Measurements from ENCODE around the gene CORO1C.

The CORO1C gene

GRCh38 chr12:108699955-108700563, 31.3 kb downstream of the CORO1C start:
- no peak overlapping the region for H3K9ac ChIP-seq (ENCODE audit: low read depth, low read length)
- TF ChIP-seq EZH2 (IDR thresholded peaks at IDR 0.05; ENCODE audit: borderline replicate concordance, low read depth, low read length, severe bottlenecking): no peak
- no peak for TF ChIP-seq CTCF (IDR thresholded peaks at IDR 0.05; ENCODE audit: borderline replicate concordance, extremely low read depth, low read length, poor library complexity, severe bottlenecking)
- peaks cover 29% of the 10 kb centered on the region for H4K20me1 ChIP-seq (ENCODE audit: insufficient read depth, low read length)
- no peaks in the 10 kb centered on the region for H3K27me3 ChIP-seq (ENCODE audit: insufficient read depth, low read length, poor library complexity)
- no peak overlapping the region for H2AFZ ChIP-seq (ENCODE audit: low read depth, low read length)
- no peak overlapping the region for H3K27ac ChIP-seq (ENCODE audit: low read length)
- peaks cover 30% of the 10 kb centered on the region for H3K4me1 ChIP-seq (ENCODE audit: insufficient read depth, low read length)
- H3K36me3 ChIP-seq (ENCODE audit: insufficient read depth, low read length): peaks cover 33% of the 10 kb centered on the region
- H3K4me3 ChIP-seq (ENCODE audit: low read depth in 1 of 2, low read length in 2 of 2): no peak overlapping the region
- ATAC-seq (ENCODE audit: insufficient read depth, low read depth) (no peak), DNase-seq (no peak)
- no peaks in the 10 kb centered on the region for H3K9me3 ChIP-seq (ENCODE audit: insufficient read depth, low read length, severe bottlenecking)
- H3K4me2 ChIP-seq (ENCODE audit: insufficient read depth, low read length): no peak overlapping the region
- peaks cover 55% of the 10 kb centered on the region for H3K79me2 ChIP-seq (ENCODE audit: insufficient read depth, low read length)

- H3K27ac ChIP-seq (ENCODE audit: low read length): no peak overlapping the region
- H3K4me2 ChIP-seq (ENCODE audit: insufficient read depth, low read length): no peak overlapping the region
- peaks cover 37% of the 10 kb centered on the region for H3K36me3 ChIP-seq (ENCODE audit: insufficient read depth, low read length)
- no peak overlapping the region for H3K4me3 ChIP-seq (ENCODE audit: low read depth in 1 of 2, low read length in 2 of 2)
- no peaks in the 10 kb centered on the region for H3K9me3 ChIP-seq (ENCODE audit: insufficient read depth, low read length, severe bottlenecking)
- DNase-seq (no peak), ATAC-seq (ENCODE audit: insufficient read depth, low read depth) (no peak)
- H2AFZ ChIP-seq (ENCODE audit: low read depth, low read length): no peak overlapping the region
- peaks cover 40% of the 10 kb centered on the region for H3K4me1 ChIP-seq (ENCODE audit: insufficient read depth, low read length)
- peaks cover 50% of the 10 kb centered on the region for H3K79me2 ChIP-seq (ENCODE audit: insufficient read depth, low read length)
- peaks cover 16% of the 10 kb centered on the region for H4K20me1 ChIP-seq (ENCODE audit: insufficient read depth, low read length)
- TF ChIP-seq EZH2 (IDR thresholded peaks at IDR 0.05; ENCODE audit: borderline replicate concordance, low read depth, low read length, severe bottlenecking) (no peak), CTCF (IDR thresholded peaks at IDR 0.05; ENCODE audit: borderline replicate concordance, extremely low read depth, low read length, poor library complexity, severe bottlenecking) (no peak)
- H3K27me3 ChIP-seq (ENCODE audit: insufficient read depth, low read length, poor library complexity): no peaks in the 10 kb centered on the region
- no peak overlapping the region for H3K9ac ChIP-seq (ENCODE audit: low read depth, low read length)
Measured at GRCh38 chr12:108697905-108698304, 33.4 kb downstream of the CORO1C start.

GRCh38 chr12:108696996-108697290, 34.4 kb downstream of the CORO1C start:
- Histone ChIP-seq H3K79me2 (ENCODE audit: insufficient read depth, low read length) (peaks cover 46% of the 10 kb centered on the region), H3K9ac (ENCODE audit: low read depth, low read length) (no peak overlapping the region), H3K4me1 (ENCODE audit: insufficient read depth, low read length) (peaks cover 49% of the 10 kb centered on the region), H3K27me3 (ENCODE audit: insufficient read depth, low read length, poor library complexity) (no peaks in the 10 kb centered on the region), H3K9me3 (ENCODE audit: insufficient read depth, low read length, severe bottlenecking) (no peaks in the 10 kb centered on the region), H4K20me1 (ENCODE audit: insufficient read depth, low read length) (peaks cover 10% of the 10 kb centered on the region), H3K4me2 (ENCODE audit: insufficient read depth, low read length) (peak overlapping the region; percentile 51), H3K4me3 (ENCODE audit: low read depth in 1 of 2, low read length in 2 of 2) (no peak overlapping the region), H3K27ac (ENCODE audit: low read length) (peak overlapping the region; percentile 69), H2AFZ (ENCODE audit: low read depth, low read length) (no peak overlapping the region), H3K36me3 (ENCODE audit: insufficient read depth, low read length) (peaks cover 37% of the 10 kb centered on the region)
- TF ChIP-seq EZH2 (IDR thresholded peaks at IDR 0.05; ENCODE audit: borderline replicate concordance, low read depth, low read length, severe bottlenecking) (no peak), CTCF (IDR thresholded peaks at IDR 0.05; ENCODE audit: borderline replicate concordance, extremely low read depth, low read length, poor library complexity, severe bottlenecking) (no peak)
- DNase-seq: no peak
- 0 out of 3 replicates have a peak, but pooled peaks have one; percentile 2 for ATAC-seq (ENCODE audit: insufficient read depth, low read depth)

Data from DND-41 (cell line).